Measurements from ENCODE around the gene MED27.
A peak's percentile ranks its signal among the peaks of the same experiment; 100 is the strongest.

MED27 gene

DNA sequence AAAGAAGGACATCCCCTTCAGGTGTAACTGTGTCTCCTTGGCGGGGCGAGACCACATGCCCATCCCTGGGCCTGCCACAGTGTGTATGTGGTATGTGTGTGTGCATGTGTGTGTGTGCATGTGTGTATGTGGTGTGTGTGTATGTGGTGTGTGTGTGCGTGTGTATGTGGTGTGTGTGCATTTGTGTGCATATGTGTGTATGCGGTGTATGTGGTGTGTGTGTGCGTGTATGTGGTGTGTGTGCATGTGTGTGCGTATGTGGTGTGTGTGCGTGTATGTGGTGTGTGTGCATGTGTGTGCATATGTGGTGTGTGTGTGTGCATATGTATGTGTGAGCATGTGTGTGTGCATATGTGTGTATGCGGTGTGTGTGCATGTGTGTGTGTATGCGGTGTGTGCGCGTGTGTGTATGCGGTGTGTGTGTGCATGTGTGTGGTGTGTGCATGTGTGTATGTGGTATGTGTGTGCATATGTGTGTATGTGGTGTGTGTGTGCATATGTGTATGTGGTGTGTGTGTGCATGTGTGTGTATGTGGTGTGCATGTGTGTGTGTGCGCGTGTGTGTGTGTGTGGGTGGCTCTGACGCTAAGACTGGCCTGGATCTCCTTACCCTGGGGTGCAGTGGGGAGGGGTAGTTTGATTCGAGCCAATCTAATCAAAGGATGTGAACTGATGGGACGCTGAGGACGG, 231.9 kb downstream of the MED27 start:
- Mint-ChIP-seq H3K27me3 (peaks cover 13% of the 10 kb centered on the region), H3K4me1 (no peaks in the 10 kb centered on the region), H3K36me3 (ENCODE audit: insufficient read depth) (no peaks in the 10 kb centered on the region), H3K9me3 (no peaks in the 10 kb centered on the region), H3K4me3 (no peak overlapping the region), H3K27ac (ENCODE audit: low read depth) (no peak overlapping the region)
- ATAC-seq (replicated peaks; ENCODE audit: extremely low read depth, poor library complexity, severe bottlenecking), result no peak
- DNase-seq (ENCODE audit: low spot score in 2 of 2), result no peak

- H3K4me3 Mint-ChIP-seq, result no peak overlapping the region
- no peak overlapping the region for H3K27ac Mint-ChIP-seq (ENCODE audit: low read depth)
- no peaks in the 10 kb centered on the region for H3K9me3 Mint-ChIP-seq
- no peaks in the 10 kb centered on the region for H3K4me1 Mint-ChIP-seq
- ATAC-seq (replicated peaks; ENCODE audit: extremely low read depth, poor library complexity, severe bottlenecking), result no peak
- DNase-seq (ENCODE audit: low spot score in 2 of 2), result no peak
- no peaks in the 10 kb centered on the region for H3K36me3 Mint-ChIP-seq (ENCODE audit: insufficient read depth)
- H3K27me3 Mint-ChIP-seq, result peaks cover 30% of the 10 kb centered on the region
Observed at GRCh38 chr9:131845305-131846298, 234.1 kb downstream of the MED27 start.

DNA sequence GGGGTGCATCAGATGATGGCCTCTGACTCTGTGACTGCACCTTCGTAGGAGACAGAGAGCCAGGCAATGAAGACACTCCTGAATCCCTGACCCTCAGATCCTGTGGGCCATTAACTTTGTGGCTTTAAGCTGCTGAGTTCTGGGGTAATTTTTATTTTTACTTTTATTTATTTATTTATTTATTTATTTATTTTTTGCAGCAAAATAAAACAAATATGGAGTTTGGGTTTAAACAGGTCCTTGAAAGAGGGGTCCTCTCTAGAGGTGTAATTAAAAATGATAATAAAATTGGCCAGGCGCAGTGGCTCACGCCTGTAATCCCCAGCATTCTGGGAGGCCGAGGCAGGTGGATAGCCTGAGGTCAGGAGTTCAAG, 234.9 kb downstream of the MED27 start:
- Mint-ChIP-seq H3K4me3 (no peak overlapping the region), H3K4me1 (peaks cover 4% of the 10 kb centered on the region), H3K27ac (ENCODE audit: low read depth) (no peak overlapping the region), H3K36me3 (ENCODE audit: insufficient read depth) (no peaks in the 10 kb centered on the region), H3K9me3 (no peaks in the 10 kb centered on the region), H3K27me3 (peaks cover 30% of the 10 kb centered on the region)
- no peak for DNase-seq (ENCODE audit: low spot score in 2 of 2)
- ATAC-seq (replicated peaks; ENCODE audit: extremely low read depth, poor library complexity, severe bottlenecking), result no peak

GRCh38 chr9:131843989-131844744, 235.5 kb downstream of the MED27 start:
- no peaks in the 10 kb centered on the region for H3K36me3 Mint-ChIP-seq (ENCODE audit: insufficient read depth)
- no peaks in the 10 kb centered on the region for H3K9me3 Mint-ChIP-seq
- ATAC-seq (replicated peaks; ENCODE audit: extremely low read depth, poor library complexity, severe bottlenecking) (no peak), DNase-seq (ENCODE audit: low spot score in 2 of 2) (no peak)
- no peak overlapping the region for H3K4me3 Mint-ChIP-seq
- peaks cover 4% of the 10 kb centered on the region for H3K4me1 Mint-ChIP-seq
- H3K27me3 Mint-ChIP-seq, result peaks cover 30% of the 10 kb centered on the region
- H3K27ac Mint-ChIP-seq (ENCODE audit: low read depth), result no peak overlapping the region

DNA sequence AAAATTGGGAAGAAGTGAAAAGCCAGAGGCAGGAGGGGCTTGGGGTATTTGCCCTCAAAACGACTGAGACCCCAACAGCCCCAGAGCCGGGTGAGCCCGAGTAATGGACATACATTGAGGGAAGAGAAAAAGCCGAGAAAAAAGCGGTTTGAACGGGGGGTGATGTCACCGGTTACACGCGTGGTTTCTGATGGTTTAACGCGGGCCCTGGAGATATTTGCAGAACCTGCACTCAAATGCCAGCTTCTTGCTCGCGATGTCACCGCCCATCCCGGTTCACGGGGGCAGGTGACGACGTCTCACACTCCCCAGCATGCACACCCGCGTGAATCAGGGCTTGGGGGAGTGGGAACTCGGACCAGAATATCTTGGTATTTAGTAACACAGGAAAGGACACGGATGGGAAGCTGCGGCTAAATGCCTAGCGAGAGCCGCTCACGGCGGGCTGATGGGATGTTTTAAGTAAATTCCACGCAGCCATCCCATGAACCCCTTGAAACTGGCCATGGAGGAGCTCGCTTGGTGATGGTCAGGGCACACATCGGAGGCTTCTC, 237.8 kb downstream of the MED27 start:
- Mint-ChIP-seq H3K27ac (ENCODE audit: low read depth) (no peak overlapping the region), H3K36me3 (ENCODE audit: insufficient read depth) (no peaks in the 10 kb centered on the region), H3K4me1 (peaks cover 4% of the 10 kb centered on the region), H3K4me3 (no peak overlapping the region), H3K9me3 (no peaks in the 10 kb centered on the region), H3K27me3 (peaks cover 44% of the 10 kb centered on the region)
- ATAC-seq (replicated peaks; ENCODE audit: extremely low read depth, poor library complexity, severe bottlenecking) (no peak), DNase-seq (ENCODE audit: low spot score in 2 of 2) (no peak)

- Mint-ChIP-seq H3K27ac (ENCODE audit: low read depth) (no peak overlapping the region), H3K4me3 (no peak overlapping the region), H3K9me3 (no peaks in the 10 kb centered on the region), H3K4me1 (peaks cover 4% of the 10 kb centered on the region), H3K27me3 (peaks cover 52% of the 10 kb centered on the region), H3K36me3 (ENCODE audit: insufficient read depth) (no peaks in the 10 kb centered on the region)
- no peak for ATAC-seq (replicated peaks; ENCODE audit: extremely low read depth, poor library complexity, severe bottlenecking)
- DNase-seq (ENCODE audit: low spot score in 2 of 2), result no peak
Observed at GRCh38 chr9:131840751-131841702, 238.6 kb downstream of the MED27 start.

DNA sequence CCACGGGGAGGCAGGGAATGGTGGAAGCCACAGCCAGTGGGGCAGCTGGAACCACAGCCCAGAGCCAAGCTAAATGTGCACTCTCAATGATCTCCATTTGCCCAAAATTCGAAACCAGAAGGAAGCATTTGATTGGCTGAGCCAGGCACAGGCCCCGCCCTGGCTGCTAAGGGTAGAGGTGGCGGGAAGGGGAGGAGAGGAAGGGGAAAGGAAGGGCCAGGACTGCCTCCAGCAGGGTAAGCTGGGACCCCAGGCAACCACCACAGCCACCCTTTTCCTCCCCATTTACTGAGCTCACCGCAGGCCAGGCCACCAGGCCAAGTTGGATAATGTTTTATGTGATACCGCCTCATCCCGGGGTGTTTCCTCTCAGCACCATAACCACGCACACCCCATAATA, 239.4 kb downstream of the MED27 start:
- ATAC-seq (replicated peaks; ENCODE audit: extremely low read depth, poor library complexity, severe bottlenecking) (no peak), DNase-seq (ENCODE audit: low spot score in 2 of 2) (no peak)
- Mint-ChIP-seq H3K4me1 (peaks cover 4% of the 10 kb centered on the region), H3K4me3 (no peak overlapping the region), H3K27ac (ENCODE audit: low read depth) (peak overlapping the region; percentile 83), H3K27me3 (peaks cover 52% of the 10 kb centered on the region), H3K9me3 (no peaks in the 10 kb centered on the region), H3K36me3 (ENCODE audit: insufficient read depth) (no peaks in the 10 kb centered on the region)

- Mint-ChIP-seq H3K27ac (ENCODE audit: low read depth) (peak overlapping the region; percentile 83), H3K27me3 (peaks cover 52% of the 10 kb centered on the region), H3K4me3 (no peak overlapping the region), H3K36me3 (ENCODE audit: insufficient read depth) (no peaks in the 10 kb centered on the region), H3K4me1 (peaks cover 4% of the 10 kb centered on the region), H3K9me3 (no peaks in the 10 kb centered on the region)
- no peak for DNase-seq (ENCODE audit: low spot score in 2 of 2)
- ATAC-seq (replicated peaks; ENCODE audit: extremely low read depth, poor library complexity, severe bottlenecking), result peak; percentile 62
Observed at GRCh38 chr9:131839281-131840084, 240.2 kb downstream of the MED27 start.

DNA sequence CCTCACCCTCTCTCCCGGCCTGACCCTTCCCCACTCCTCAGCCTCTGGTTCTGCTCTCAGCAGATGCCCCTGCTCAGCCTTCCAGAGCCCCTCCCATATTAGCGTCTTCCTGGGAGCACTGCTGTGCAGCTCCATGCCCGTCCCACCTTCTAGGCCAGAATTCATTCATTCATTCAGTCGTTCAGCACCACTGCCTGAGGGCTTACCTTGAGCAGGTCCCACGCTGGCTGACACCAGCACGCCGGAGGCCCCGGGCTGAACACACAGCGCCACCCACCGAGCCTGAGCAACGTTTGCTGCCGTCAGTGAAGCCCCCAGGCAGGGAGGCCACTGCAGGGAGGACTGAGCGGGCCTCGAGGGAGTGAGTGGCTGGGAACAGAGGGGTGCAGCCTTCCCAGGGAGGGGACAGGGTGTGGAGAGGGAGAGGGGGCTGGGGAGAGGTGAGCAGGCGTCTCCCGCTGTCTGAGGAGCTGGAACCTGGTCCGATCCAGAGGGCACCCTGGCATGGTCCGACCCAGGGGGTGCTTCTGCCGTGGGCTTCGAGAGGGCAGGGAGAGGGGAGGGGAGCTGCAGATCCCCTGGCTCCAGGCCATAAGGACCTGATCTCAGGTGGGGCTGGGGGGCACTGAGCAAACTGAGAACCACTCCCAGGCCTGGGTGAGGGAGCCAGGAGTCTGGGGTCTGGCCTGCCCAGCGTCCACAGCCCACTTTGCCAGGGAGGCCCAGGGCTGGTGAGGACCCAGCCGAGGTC, 241.0 kb downstream of the MED27 start:
- Mint-ChIP-seq H3K4me3 (no peak overlapping the region), H3K27me3 (peaks cover 48% of the 10 kb centered on the region), H3K36me3 (ENCODE audit: insufficient read depth) (no peaks in the 10 kb centered on the region), H3K9me3 (no peaks in the 10 kb centered on the region), H3K4me1 (peaks cover 4% of the 10 kb centered on the region), H3K27ac (ENCODE audit: low read depth) (no peak overlapping the region)
- no peak for DNase-seq (ENCODE audit: low spot score in 2 of 2)
- no peak for ATAC-seq (replicated peaks; ENCODE audit: extremely low read depth, poor library complexity, severe bottlenecking)

- H3K4me3 Mint-ChIP-seq, result no peak overlapping the region
- no peaks in the 10 kb centered on the region for H3K9me3 Mint-ChIP-seq
- H3K27ac Mint-ChIP-seq (ENCODE audit: low read depth), result no peak overlapping the region
Observed at GRCh38 chr9:131837836-131838235, 241.8 kb downstream of the MED27 start.

More at GRCh38 chr9:131837836-131838235, 241.8 kb downstream of the MED27 start:
- ATAC-seq (replicated peaks; ENCODE audit: extremely low read depth, poor library complexity, severe bottlenecking) (no peak), DNase-seq (ENCODE audit: low spot score in 2 of 2) (no peak)
- H3K36me3 Mint-ChIP-seq (ENCODE audit: insufficient read depth), result no peaks in the 10 kb centered on the region
- H3K4me1 Mint-ChIP-seq, result peaks cover 4% of the 10 kb centered on the region
- peaks cover 40% of the 10 kb centered on the region for H3K27me3 Mint-ChIP-seq
